GM18498 (cell line): ENCODE measurements around the gene MLXIPL.
A peak's percentile ranks its signal among the peaks of the same experiment; 100 is the strongest.
"Not testable (repeated sequence)": the region's sequence is repeated elsewhere in the genome, so short reads cannot be mapped to it uniquely, and the experiment has no call there.

Source experiments
- ATAC-seq: cut with Tn5 transposase; IDR thresholded peaks from one replicate; pipeline ENCODE4 v1.9.1; 2021; ENCODE audit warnings: mild to moderate bottlenecking, moderate library complexity; ENCODE audit not compliant: unreplicated experiment

MLXIPL gene

GRCh38 chr7:73623798-73624668 lies at the start of gene MLXIPL:
Gene MLXIPL, minus strand, starts transcription at chr7:73624522. Its CDS starts 30 bp downstream, at chr7:73624492.
- no peak for ATAC-seq

- ATAC-seq: no peak
These were observed 47.6 kb upstream of the MLXIPL start for GRCh38 chr7:73671857-73672445.

DNA sequence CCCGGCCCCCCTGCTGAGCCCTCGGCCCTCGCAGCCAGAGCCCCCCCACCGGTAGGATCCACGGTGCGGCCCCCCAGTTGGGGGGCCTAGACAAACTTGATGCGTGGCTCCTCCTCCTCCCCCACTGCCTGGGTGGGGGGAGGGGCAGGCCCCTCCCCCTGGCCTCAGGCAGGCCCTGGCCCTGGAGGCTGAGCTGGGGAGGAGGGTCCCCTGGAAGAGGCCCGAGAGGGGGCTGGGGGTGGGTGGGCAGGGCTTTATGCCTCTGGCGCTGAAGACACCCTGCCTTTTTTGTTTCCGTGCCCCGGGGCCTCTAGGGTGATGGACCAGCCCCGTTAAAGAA lies 47.0 kb upstream of the MLXIPL start:
- no peak for ATAC-seq

GRCh38 chr7:73669858-73670385 lies 45.6 kb upstream of the MLXIPL start:
- no peak for ATAC-seq

GRCh38 chr7:73669288-73669701 lies 45.0 kb upstream of the MLXIPL start:
- ATAC-seq: no peak

DNA sequence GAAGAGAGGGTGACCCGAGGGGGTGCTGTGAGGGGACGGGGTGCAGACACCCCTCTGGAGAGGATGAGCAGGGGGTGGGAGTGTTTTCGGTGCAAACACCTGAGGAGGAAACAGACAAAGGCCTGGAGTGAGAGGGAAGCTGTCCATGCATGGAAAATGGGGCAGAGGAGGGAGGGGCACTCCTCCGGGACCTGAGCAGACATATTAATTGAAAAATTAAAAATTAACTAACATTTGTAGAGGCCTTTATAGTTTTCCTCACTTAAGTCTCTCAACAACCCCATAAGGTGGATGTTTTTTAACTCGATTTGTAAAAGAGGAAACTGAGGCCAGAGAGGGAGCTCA lies 44.5 kb upstream of the MLXIPL start:
- ATAC-seq: no peak

- peak; percentile 21 for ATAC-seq
These were observed 44.0 kb upstream of the MLXIPL start for GRCh38 chr7:73668103-73668885.

DNA sequence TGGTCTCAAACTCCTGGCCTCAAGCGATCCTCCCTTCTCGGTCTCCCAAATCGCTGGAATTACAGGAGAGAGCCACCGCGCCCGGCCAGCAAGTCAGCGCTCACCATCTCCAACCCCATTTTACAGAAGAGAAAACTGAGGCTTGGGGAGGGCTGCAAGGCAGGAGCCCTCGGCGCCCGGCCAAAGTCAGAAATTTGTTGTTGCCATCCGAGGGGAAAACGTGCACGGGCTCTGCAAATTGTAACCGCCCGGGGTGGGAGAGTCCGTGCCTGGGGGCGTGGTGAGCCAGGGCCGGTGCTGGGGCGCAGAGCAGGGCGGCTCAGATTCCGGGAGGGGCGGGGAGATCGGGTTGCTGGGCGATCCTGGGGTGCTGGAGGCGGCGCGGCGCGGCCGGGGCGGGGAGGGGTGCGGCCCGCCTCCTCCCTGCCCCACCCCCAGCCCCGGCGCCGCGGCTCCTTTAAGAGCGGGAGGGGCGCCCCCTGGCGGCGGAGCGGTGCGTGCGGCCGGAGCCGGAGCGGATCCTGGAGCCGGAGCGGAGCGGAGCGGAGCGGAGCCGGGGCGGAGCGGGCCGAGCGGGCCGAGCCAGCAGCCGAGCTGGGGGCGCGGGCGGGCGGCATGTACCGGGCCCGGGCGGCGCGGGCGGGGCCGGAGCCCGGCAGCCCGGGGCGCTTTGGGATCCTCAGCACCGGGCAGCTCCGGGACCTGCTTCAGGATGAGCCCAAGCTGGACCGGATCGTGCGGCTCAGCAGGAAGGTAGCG lies 43.2 kb upstream of the MLXIPL start, which contains the start of gene VPS37D:
TSS of gene VPS37D (plus strand) at position 488 of the 759 bp plus-strand sequence. CDS start at position 616, 128 bp downstream.
- ATAC-seq: peak; percentile 92

DNA sequence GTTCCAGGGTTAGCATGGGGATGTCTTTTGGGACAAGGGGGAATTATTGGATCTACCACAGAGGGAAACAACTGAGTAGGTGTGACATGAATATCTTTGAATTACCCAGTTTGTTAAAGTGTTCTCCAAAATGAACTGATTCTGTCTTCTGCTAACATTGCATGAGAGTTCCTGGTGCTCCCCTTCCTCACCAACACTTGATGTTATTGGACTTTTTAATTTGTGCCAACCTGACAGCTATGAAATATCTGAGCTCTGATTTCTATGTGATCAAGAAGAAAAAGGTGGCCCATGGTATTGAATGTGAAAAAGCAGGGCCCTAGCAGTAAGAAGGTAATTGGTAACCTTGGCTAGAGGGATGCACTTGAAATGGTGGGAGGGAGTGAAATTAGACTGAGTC lies 38.7 kb upstream of the MLXIPL start:
- no peak for ATAC-seq

DNA sequence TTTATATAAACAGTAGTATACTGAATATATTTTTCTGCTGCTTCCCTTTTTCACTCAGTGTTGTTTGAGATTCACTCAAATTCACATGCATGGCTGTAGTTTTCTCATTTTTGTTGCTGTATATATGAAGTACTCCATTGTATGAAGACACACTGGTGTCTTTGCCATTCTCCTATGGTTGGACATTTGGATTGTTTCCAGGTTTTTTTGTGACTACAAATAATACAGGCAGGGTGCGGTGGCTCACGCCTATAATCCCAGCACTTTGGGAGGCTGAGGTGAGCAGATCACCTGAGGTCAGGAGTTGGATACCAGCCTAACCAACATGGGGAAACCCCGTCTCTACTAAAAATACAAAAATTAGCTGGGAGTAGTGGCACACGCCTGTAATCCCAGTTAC lies 36.3 kb upstream of the MLXIPL start:
- not testable (repeated sequence) for ATAC-seq

- no peak for ATAC-seq
These were observed 35.7 kb upstream of the MLXIPL start for GRCh38 chr7:73659983-73660382.

- ATAC-seq: not testable (repeated sequence)
These were observed 31.0 kb upstream of the MLXIPL start for GRCh38 chr7:73655309-73655708.

- no peak for ATAC-seq
These were observed 28.2 kb upstream of the MLXIPL start for GRCh38 chr7:73652541-73652949.

DNA sequence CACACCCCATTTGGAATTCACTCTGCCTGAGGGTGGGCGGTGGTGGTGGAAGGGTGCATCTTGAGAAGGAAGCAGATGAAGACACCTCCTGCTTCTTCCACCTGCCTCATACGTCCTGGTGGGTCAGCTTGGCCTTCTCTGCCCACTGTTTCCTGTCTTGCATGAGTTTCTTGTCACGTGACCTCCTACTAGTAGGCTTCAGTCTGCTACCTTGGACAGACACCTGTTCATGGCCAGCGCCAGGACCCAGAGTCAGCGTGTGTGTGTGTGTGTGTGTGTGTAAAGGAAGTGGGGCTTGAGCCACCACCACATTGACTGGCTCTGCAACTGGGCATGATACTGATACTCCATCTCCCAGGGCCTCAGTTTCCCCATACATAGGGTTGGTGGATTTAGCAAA lies 26.2 kb upstream of the MLXIPL start:
- no peak for ATAC-seq

DNA sequence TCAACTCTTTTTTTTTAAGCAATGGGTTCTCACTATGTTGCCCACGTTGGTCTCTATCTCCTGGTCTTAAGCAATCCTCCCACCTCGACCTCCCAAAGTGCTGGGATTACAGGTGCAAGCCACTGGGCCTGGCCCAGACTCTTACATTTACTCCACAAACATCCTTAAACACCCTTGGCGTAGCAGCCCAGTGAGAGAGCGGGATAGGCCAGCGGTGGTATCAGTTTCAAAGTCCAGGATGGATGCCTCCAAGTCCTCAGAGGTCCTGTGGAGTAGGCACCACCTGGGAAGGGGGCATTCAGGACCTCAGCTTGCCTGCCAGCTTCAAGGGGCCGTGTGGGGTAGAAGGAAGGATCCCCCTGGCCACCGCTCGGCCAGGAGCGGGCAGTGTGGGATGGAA lies 25.3 kb upstream of the MLXIPL start:
- no peak for ATAC-seq

- no peak for ATAC-seq
These were observed 24.4 kb upstream of the MLXIPL start for GRCh38 chr7:73648593-73649332.

- ATAC-seq: no peak
These were observed 23.6 kb upstream of the MLXIPL start for GRCh38 chr7:73647725-73648592.

DNA sequence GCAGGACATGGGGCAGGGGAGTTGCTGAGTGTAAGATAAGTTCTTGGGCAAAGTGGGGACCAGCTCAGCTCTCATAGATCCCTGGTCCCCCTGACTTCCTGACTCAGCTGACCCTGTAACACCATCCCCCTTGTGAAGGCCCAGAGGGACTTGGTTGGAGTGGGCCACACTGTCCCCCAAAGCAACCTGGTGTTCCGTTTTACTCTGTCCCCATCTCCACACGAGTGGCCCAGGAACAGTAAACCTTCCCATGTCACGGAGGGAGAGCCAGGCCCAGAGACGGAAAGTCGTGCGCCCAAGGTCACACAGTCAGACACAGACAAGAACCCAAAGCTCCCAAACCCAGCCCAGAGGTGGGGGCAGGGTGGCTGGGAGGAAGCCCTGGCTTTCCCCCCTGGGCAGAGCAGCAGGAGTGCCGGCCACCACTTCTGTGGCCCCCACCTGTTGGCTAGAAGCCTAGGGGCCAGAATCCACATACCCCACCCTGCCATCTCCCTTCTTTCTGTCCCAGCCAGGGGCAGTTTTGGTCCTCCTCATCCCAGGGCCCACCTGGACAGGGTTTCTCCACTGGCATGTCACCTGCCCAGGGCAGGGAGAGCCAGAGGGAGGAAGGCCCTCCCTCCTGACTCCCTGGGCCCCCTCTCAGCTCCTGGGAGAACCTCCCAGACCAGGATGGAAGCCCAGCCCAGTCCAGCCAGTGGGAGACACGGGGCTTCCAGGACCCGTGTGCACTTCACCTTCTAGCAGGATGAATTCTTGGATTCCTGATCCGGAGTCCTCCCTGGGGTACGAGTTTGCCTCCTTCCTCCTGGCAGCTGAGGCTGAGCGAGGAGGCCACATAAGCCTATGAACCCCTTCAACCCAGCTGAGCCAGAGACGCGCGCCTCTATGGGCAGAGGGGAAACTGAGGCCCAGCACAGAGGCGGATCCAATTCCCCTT lies 22.7 kb upstream of the MLXIPL start:
- no peak for ATAC-seq
